PC-3 (cell line): ENCODE data around the gene IRF9. TPM values are rescaled to one million over a fixed set of nuclear protein-coding genes. Genes with fewer than 3 reads are reported as not detected.

Experiments
- ATAC-seq: fragments of 200-7000 bp; cut with Tn5 transposase; 2 replicates; pipeline ENCODE4 v1.9.1; 2020; ENCODE audit warnings: mild to moderate bottlenecking, moderate library complexity
- BruUV-seq: library from RNA; stranded (reverse); fragments of 400-500 nt; replicated peaks from 2 replicates; lab custom pipeline; 2021; lab: Mats Ljungman, UMichigan
- CTCF ChIA-PET: fragments of 300-600 bp; sonication (Branson Sonifier 250); formaldehyde crosslinking; loops from one replicate; lab custom pipeline; 2022; ENCODE audit warnings: antibody characterized with exemption; lab: Charles Lee
- POLR2A ChIA-PET: fragments of 300-600 bp; sonication (Branson Sonifier 250); formaldehyde crosslinking; loops from one replicate; lab custom pipeline; 2022; ENCODE audit warnings: antibody characterized with exemption; ENCODE audit not compliant: unreplicated experiment; lab: Charles Lee
- DNase-seq: peaks from one replicate; pipeline ENCODE4 v3.0.0-alpha.2; 2015
- H2AFZ ChIP-seq: fragments of 300-600 bp; sonication (generic); 2 replicates; pipeline ENCODE4 v1.6.0; 2016; ENCODE audit warnings: antibody characterized with exemption, low read length
- H3F3A ChIP-seq: fragments of 300-600 bp; sonication (generic); one replicate; pipeline ENCODE4 v1.6.0; 2017; ENCODE audit warnings: antibody characterized with exemption, low read length, control low read depth, mild to moderate bottlenecking; ENCODE audit not compliant: unreplicated experiment
- H3K27ac ChIP-seq: fragments of 300-600 bp; sonication (generic); 2 replicates; pipeline ENCODE4 v1.5.1; 2016; ENCODE audit warnings: mild to moderate bottlenecking, low read length
- H3K27me3 ChIP-seq: fragments of 300-600 bp; sonication (generic); 2 replicates; pipeline ENCODE4 v1.6.1; 2016; ENCODE audit warnings: low read length, mixed read lengths
- H3K36me3 ChIP-seq: fragments of 300-600 bp; sonication (generic); 2 replicates; pipeline ENCODE4 v1.6.1; 2016; ENCODE audit warnings: low read depth, mixed run types, low read length, mixed read lengths
- H3K4me1 ChIP-seq: fragments of 300-600 bp; sonication (generic); 2 replicates; pipeline ENCODE4 v1.5.1; 2016; ENCODE audit warnings: low read length; ENCODE audit not compliant: insufficient read depth
- H3K4me2 ChIP-seq: fragments of 300-600 bp; sonication (generic); 2 replicates; pipeline ENCODE4 v1.6.0; 2016; ENCODE audit warnings: low read length
- H3K4me3 ChIP-seq: fragments of 300-600 bp; sonication (generic); 2 replicates; pipeline ENCODE4 v1.5.1; 2016; ENCODE audit warnings: mild to moderate bottlenecking, low read length, mixed read lengths
- H3K79me2 ChIP-seq: fragments of 300-600 bp; sonication (generic); 2 replicates; pipeline ENCODE4 v1.6.1; 2017; ENCODE audit warnings: low read length, mixed read lengths
- H3K9ac ChIP-seq: fragments of 300-600 bp; sonication (generic); 2 replicates; pipeline ENCODE4 v1.6.0; 2016; ENCODE audit warnings: mild to moderate bottlenecking, low read length
- H3K9me2 ChIP-seq: fragments of 300-600 bp; sonication (generic); replicated peaks from 2 replicates; pipeline ENCODE4 v1.6.1; 2016; ENCODE audit warnings: mixed run types, low read length, mixed read lengths
- H3K9me3 ChIP-seq: fragments of 300-600 bp; sonication (generic); 2 replicates; pipeline ENCODE4 v1.6.1; 2016; ENCODE audit warnings: low read length, mixed read lengths
- H4K20me1 ChIP-seq: fragments of 300-600 bp; sonication (generic); 2 replicates; pipeline ENCODE4 v1.6.1; 2016; ENCODE audit warnings: low read length, mixed read lengths
- CTCF ChIP-seq: fragments of 300-600 bp; sonication (generic); conservative IDR thresholded peaks from 2 replicates; pipeline ENCODE4 v1.5.1; 2017; ENCODE audit warnings: antibody characterized with exemption, low read depth, mild to moderate bottlenecking, low read length
- EZH2 ChIP-seq: fragments of 300-600 bp; sonication (generic); IDR thresholded peaks from one replicate; pipeline ENCODE4 v1.6.1; 2017; ENCODE audit warnings: antibody characterized with exemption, mild to moderate bottlenecking, low read length; ENCODE audit not compliant: unreplicated experiment
- EZH2phosphoT487 ChIP-seq: fragments of 300-600 bp; sonication (generic); IDR thresholded peaks from 2 replicates; pipeline ENCODE4 v1.6.1; 2018; ENCODE audit warnings: mild to moderate bottlenecking, antibody characterized with exemption, low read length, borderline replicate concordance
- intact Hi-C: fragments of 100-400 bp; cut with micrococcal nuclease; formaldehyde crosslinking; loops from 2 replicates; pipeline ENCODE4 v1.9.0; 2023
- total RNA-seq: library from RNA; depleted of rRNA; stranded (reverse); fragments of >200 nt; gene quantifications from 2 replicates; pipeline ENCODE4 v1.2.3, GENCODE V29; 2014

The IRF9 gene
- total RNA-seq, 1 experiment from 2014 or later = 10.5 TPM

DNA sequence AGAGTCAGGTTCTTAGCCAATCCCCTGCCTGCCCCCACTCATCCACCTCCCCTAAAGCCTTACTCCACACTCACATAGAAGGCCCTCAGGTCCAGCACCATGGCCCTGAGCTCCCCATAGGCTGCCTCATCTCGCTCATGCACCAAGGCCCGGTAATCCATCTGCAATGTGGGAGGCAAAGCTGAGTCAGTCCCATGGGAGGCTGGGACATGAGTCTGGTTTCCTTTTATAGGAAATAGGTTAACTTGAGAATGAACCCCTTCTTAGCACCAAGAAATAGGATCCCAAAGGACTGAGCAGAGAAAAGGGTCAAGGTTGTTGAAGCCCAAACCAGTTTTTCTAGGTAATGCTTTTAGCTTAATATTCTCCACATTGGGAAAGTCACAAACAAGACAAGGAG is 17.6 kb upstream of the IRF9 start:
- POLR2A ChIA-PET = no interaction called here

GRCh38 chr14:24144451-24144850 is 16.6 kb upstream of the IRF9 start:
- no peak for DNase-seq
- no peak overlapping the region for H2AFZ ChIP-seq
- no peak overlapping the region for H3K9ac ChIP-seq
- H3K9me2 ChIP-seq = no peaks in the 10 kb centered on the region
- ChIA-PET CTCF (no interaction called here), POLR2A (no interaction called here)
- peaks cover 59% of the 10 kb centered on the region for H3K79me2 ChIP-seq
- H3K4me2 ChIP-seq = no peak overlapping the region
- intact Hi-C loops = no loop called here
- TF ChIP-seq CTCF = no peak
- TF ChIP-seq EZH2phosphoT487 = no peak
- TF ChIP-seq EZH2 = no peak
- peaks cover 25% of the 10 kb centered on the region for H3K4me1 ChIP-seq
- H3K27me3 ChIP-seq = no peaks in the 10 kb centered on the region
- no peaks in the 10 kb centered on the region for H3K9me3 ChIP-seq
- peaks cover 7% of the 10 kb centered on the region; the same call in 1 of the 2 replicates for H3K36me3 ChIP-seq
- H4K20me1 ChIP-seq = no peaks in the 10 kb centered on the region
- BruUV-seq = no TSS peak
- H3K27ac ChIP-seq = no peak overlapping the region
- no peaks in the 10 kb centered on the region for H3F3A ChIP-seq
- no peak overlapping the region for H3K4me3 ChIP-seq
- no peak for ATAC-seq

More for the DNA sequence above, 17.6 kb upstream of the IRF9 start:
- intact Hi-C loops = no loop called here
- H3K4me1 ChIP-seq = peaks cover 26% of the 10 kb centered on the region
- no peaks in the 10 kb centered on the region for H3K27me3 ChIP-seq
- no peak overlapping the region for H3K27ac ChIP-seq
- H4K20me1 ChIP-seq = no peaks in the 10 kb centered on the region
- no peak overlapping the region for H3K4me3 ChIP-seq
- no TSS peak for BruUV-seq
- ATAC-seq (no peak), DNase-seq (no peak)
- H3K9me2 ChIP-seq = no peaks in the 10 kb centered on the region
- no peak for TF ChIP-seq CTCF
- TF ChIP-seq EZH2 = no peak
- TF ChIP-seq EZH2phosphoT487 = no peak
- H3K79me2 ChIP-seq = peaks cover 59% of the 10 kb centered on the region
- no peak overlapping the region for H3K4me2 ChIP-seq
- H2AFZ ChIP-seq = no peak overlapping the region
- H3K9ac ChIP-seq = no peak overlapping the region
- CTCF ChIA-PET = no interaction called here
- no peaks in the 10 kb centered on the region for H3F3A ChIP-seq
- no peaks in the 10 kb centered on the region for H3K9me3 ChIP-seq
- peaks cover 11% of the 10 kb centered on the region; the same call in 1 of the 2 replicates for H3K36me3 ChIP-seq

GRCh38 chr14:24145219-24145618 is 15.8 kb upstream of the IRF9 start:
- Histone ChIP-seq H2AFZ (no peak overlapping the region), H3K4me3 (peak overlapping the region; percentile 86), H3K4me1 (peaks cover 21% of the 10 kb centered on the region), H3K9ac (peak overlapping the region; percentile 84; the same call in 1 of the 2 replicates), H3K27me3 (no peaks in the 10 kb centered on the region), H3K9me3 (no peaks in the 10 kb centered on the region), H3K9me2 (no peaks in the 10 kb centered on the region), H3K36me3 (peaks cover 11% of the 10 kb centered on the region; the same call in 1 of the 2 replicates), H3K4me2 (peak overlapping the region; percentile 90), H4K20me1 (no peaks in the 10 kb centered on the region), H3K79me2 (peaks cover 57% of the 10 kb centered on the region), H3F3A (no peaks in the 10 kb centered on the region), H3K27ac (no peak overlapping the region)
- no TSS peak for BruUV-seq
- no peak for ATAC-seq
- ChIA-PET CTCF (no interaction called here), POLR2A (no interaction called here)
- TF ChIP-seq EZH2phosphoT487 = no peak
- no peak for TF ChIP-seq EZH2
- TF ChIP-seq CTCF = no peak
- DNase-seq = no peak
- intact Hi-C loops = no loop called here
